22Rv1 (cell line): ENCODE measurements around the gene RPS6KC1.

Experiments used
- H3K27ac ChIP-seq: fragments of 450-650 bp; 2 replicates; pipeline ENCODE4 v1.5.1; 2017
- CTCF ChIP-seq: fragments of 450-650 bp; IDR thresholded peaks from 2 replicates; pipeline ENCODE4 v1.5.1; 2017; ENCODE audit warnings: mild to moderate bottlenecking
- ZFX ChIP-seq: fragments of 450-650 bp; IDR thresholded peaks from 2 replicates; pipeline ENCODE4 v1.6.1; 2017; ENCODE audit warnings: antibody characterized with exemption, borderline replicate concordance

Gene RPS6KC1

GRCh38 chr1:213099682-213100399 is 48.8 kb downstream of the RPS6KC1 start:
- TF ChIP-seq ZFX (no peak), CTCF (no peak)
- H3K27ac ChIP-seq, result peak overlapping the region; percentile 28

DNA sequence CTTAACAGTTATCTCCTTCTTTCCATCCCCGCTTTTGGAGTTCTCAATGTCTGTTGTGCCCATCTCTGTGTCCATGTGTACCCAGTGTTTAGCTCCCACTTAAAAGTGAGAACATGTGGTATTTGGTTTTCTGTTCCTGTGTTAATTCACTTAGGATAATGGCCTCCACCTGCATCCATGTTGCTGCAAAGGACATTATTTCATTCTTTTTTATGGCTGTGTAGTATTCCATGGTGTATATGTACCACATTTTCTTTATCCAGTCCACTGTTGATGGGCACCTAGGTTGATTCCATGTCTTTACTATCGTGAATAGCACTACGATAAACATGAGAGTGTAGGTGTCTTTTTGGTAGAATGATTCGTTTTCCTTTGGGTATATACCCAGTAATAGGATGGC is 49.5 kb downstream of the RPS6KC1 start:
- peak overlapping the region; percentile 28 for H3K27ac ChIP-seq

DNA sequence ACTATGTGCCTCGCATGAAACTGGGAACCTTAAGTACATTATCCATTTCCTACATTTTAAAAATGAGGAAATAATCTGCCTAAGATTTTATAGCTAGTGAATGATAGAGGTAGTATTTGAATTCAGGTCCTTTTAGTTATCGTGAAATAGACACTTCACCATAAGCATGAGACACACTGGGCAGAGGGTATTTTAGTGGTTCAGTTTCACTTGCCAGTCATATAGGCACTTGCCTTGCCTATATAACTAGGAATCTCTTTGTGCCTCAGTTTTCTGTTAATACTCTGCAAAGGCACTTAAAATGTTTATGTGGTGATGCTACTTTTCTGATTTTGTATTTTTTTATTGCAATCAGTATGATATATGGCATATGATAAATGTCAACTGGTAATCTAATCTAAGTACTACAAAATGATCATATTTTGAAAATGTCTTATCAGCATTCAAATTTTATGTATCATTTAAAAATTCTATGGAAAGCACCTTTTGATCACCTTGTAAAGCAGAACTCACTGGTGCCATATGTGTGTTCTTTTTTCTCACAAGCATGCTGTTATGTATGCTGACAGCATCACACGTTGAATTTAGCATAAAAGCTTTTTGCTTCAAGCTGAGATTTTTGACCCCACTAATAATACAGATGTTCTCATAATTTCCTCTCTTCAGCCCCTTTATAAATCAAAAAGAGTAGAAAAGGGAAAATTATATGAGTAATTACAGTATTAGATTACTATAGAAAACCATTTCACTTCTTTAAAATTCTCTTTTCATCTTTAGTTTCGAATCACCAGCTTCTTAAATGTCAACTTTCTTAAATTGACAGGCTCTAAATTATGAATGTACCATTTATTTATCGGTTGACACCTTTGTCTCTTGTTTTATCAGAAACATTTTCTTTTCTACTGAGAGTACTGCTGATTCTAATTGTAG is 52.6 kb downstream of the RPS6KC1 start:
- H3K27ac ChIP-seq, result no peak overlapping the region
- TF ChIP-seq CTCF (no peak), ZFX (no peak)

GRCh38 chr1:213104604-213105003 is 53.6 kb downstream of the RPS6KC1 start:
- H3K27ac ChIP-seq, result no peak overlapping the region
- TF ChIP-seq ZFX (no peak), CTCF (no peak)

DNA sequence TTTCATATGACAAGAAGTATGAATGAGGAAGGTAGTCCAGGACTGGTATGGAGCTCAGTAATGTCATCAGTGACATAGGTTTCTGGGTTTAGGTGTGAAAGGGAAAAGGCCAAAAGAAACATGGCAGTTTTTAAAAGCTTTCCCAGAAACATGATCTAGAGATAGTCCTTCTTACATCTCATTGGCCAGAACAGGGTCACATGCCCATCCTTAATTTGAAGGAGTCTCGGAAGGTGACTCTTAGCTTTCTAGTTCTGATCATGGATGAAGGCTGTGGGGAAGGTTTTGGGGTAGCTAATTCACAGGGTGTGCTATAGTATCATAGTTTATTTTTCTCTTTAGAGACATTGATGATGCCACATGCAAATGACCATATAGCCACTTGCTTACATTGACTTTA is 55.3 kb downstream of the RPS6KC1 start:
- H3K27ac ChIP-seq, result no peak overlapping the region
- TF ChIP-seq CTCF, result no peak
- no peak for TF ChIP-seq ZFX

DNA sequence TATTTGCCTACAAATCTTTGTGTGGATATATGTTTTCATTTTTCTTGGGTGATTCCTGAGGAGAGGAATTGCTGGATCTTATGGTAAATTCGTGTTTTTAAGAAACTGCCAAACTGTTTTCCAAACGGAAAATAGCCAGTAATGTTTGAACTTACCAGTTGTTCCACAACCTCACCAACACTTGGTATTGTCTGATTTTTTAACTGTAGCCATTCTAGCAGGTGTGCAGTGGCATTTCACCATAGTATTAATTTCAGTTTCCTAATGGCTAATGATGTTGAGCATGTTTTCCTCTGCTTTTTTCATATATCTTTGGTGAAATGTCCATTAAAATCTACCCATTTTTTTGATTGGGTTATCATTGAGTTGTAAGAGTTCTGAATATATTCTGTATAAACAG is 56.6 kb downstream of the RPS6KC1 start:
- TF ChIP-seq ZFX (no peak), CTCF (no peak)
- no peak overlapping the region for H3K27ac ChIP-seq

DNA sequence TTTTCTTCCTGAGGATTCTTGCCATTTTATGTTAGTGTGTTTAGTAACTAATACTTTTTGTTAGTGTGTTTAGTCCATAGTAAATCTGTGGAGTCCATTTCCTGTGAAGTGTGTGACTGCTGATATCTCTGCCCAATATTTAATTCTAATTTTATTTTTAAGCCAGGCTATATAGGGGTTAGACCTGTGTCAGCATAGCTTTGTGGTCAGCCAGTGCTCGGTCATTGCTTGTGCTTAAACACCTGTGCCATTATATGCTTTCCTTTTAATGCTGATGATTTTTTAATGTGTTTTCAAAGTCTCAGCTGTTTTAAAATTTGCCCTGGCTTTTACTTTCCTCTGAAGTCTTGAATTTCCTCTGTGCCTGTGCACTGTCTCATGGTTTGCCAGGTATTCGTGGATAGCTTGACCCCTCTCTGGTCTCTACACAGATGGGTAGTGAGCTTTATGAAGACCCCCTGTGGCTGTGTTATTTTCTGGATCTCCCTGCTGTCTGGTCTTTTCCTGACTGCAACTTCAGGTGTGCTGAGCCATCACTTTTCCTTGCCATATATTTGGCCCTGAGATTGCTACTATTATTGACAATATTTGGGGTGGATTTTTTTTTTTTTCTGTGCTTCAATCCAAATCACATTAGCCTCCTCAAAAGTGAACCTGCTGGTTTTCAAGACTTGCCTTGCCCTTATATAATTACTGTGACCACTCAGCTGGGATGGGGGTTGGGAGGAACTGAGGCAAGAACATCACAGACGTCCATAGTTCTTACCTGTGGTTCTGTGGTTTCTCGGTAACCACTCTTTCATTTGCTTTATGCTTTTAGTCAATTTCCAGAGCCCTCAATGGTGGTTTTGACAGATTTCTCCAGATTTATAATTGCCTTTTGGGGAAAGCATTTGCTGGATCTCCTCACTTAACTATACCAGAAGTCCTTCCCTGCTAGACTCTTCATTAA is 59.6 kb downstream of the RPS6KC1 start:
- H3K27ac ChIP-seq, result peak overlapping the region; percentile 46
- TF ChIP-seq ZFX (no peak), CTCF (no peak)
